Measurements from ENCODE around the gene PEX7.
"Not testable (repeated sequence)": the region's sequence is repeated elsewhere in the genome, so short reads cannot be mapped to it uniquely, and the experiment has no call there.

PEX7 gene

GRCh38 chr6:136822376-136823127 is at the start of gene PEX7:
PEX7 (plus strand) TSS chr6:136822592; CDS start chr6:136822666, 74 bp downstream.
- DNase-seq (ENCODE audit: low spot score): peak; percentile 91

DNA sequence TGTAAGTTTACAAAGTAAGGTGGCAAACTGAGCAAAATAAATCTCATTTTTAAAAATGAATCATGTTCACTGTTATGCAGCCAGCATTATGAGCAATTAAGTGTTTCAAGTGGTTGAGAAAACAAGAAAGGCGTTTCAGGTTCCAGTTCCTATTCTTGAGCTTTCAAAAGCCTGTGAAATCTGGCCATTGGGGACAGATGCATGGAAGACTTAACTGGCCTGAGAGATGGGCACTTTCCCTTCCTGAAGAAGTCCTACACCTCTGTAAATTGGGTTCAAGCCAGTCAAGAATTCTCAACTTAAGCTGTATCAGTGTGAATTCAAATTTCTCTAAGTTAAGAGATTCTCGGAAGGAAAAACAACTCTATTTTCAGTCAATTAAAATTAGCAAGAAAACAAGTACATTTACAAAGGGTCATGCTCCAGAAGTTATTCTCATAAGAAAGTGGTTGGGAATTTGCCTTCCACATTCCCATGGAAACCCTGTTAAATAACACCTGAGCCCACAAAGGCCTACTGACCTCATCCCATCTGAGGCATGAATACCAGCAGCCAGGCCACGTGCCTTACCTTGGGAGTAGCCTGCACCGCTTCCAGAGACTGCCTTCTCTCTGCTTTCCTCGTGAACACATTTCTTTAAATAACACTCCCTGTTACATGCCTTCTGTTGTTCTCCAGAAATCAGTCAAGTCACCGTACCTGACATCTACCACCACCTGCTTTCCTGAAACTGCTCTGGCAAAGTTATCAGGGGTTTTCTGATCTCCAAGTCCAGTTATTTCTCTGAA is 49.5 kb upstream of the PEX7 start:
- DNase-seq (ENCODE audit: low spot score): no peak

- no peak for DNase-seq (ENCODE audit: low spot score)
Measured at GRCh38 chr6:136773473-136773796, 49.0 kb upstream of the PEX7 start.

- no peak for DNase-seq (ENCODE audit: low spot score)
Measured at GRCh38 chr6:136774228-136775041, 48.0 kb upstream of the PEX7 start.

- DNase-seq (ENCODE audit: low spot score): no peak
Measured at GRCh38 chr6:136775081-136775480, 47.3 kb upstream of the PEX7 start.

GRCh38 chr6:136775548-136775947 is 46.8 kb upstream of the PEX7 start:
- no peak for DNase-seq (ENCODE audit: low spot score)

DNA sequence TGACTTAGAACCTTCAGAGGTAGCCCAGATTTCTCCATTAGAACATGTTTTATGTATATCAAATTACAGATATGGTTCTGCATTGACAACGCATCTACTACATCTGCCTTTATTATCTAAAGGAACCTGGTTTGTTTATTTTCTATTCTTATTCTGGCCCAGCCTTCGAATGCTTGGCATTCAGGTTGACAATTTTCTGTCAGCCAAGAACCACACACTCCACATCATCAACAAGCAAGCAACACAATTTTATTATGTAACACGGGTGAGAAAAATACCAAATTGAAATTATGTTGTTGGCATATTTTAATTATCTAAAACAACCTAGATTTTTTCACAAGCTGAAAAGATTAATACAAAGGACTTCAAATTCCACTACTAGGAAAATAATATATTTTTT is 44.7 kb upstream of the PEX7 start:
- no peak for DNase-seq (ENCODE audit: low spot score)

GRCh38 chr6:136779682-136780081 is 42.7 kb upstream of the PEX7 start:
- no peak for DNase-seq (ENCODE audit: low spot score)

DNA sequence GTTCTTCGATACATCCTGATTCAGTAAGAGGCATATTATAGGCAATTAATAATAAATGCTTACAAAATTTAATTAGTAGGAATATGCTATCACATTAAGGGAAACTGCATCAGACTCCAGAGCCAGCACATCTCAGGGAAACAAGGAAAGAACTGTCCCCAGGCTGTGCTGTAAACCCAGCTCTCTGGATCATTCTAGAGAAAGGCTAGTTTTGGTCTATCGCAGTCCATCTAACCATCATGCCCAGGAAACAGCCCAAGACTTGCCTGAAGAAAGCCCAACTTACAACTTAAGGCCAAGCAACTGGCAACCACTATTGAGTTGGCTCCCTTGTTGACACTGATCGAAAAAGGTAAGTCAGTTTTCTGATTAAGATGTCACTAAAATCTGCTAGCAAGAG is 41.4 kb upstream of the PEX7 start:
- no peak for DNase-seq (ENCODE audit: low spot score)

DNA sequence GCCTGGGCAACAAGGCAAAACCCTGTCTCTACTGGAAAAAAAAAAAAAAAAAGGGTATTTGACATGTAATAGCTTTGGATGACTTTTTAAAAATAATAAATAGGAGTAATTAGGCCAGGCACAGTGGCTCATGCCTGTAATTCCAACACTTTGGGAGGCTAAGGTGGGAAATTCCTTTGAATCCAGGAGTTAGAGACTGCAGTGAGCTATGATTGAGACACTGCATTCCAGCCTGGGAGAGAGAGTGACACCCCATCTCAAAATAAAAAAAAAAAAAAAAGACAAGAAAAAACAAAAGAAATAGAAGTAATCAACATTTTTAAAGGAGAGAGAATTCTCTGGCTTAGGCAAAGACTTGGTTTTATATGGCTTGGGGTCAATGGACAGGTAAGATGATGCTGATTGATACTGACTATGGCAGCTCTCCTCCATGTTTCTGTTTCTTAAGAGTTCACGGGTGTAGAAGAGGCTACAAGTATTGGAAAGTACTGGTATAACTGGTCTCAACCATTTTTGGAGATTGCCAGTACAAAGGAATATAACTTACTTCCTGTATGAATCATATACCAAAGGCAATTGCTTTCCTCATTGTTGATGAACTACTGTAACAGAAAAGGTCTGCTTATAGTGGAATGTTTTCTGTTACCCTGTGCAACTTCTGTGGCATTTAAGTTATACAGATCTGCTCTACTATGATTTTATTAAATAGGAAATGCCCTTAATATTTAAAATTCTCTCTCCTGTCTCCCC is 40.2 kb upstream of the PEX7 start:
- DNase-seq (ENCODE audit: low spot score): no peak

- DNase-seq (ENCODE audit: low spot score): no peak
Measured at GRCh38 chr6:136783021-136783420, 39.4 kb upstream of the PEX7 start.

DNA sequence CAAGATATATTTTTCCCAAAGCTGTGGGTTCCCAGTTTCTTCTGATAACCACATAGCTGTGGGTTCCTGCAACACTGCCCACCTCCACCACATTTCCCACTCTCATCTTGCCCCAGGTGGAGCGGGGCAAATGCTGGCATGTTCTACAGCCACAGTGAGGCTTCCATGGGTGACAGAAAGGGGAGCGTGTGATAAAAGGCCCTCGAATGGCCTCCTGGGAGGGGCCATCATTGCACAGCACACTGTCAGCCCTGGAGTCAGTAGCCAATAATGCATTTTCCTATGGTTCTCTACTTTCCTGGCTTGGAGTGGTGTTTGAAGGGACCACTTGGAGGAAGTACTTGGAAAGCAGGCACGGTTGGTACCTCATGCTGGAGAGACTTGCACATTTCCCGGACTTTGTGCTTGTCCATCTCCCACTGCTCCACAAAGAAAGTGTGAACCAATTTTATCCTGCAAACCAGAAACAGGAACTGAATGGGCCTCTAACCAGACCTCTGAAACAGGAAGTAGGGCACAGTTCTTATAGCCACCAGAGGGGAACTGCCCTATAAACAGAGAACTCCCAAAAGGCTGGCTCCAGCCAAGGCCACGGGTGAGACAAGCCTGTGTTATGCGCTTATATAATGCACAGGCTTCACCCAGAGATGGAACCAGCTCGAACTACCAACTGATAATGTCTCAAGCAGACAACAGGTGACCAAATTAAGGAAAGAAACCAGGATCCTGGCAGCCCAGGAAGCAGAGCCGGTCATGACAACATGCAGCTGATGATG is 38.7 kb upstream of the PEX7 start:
- no peak for DNase-seq (ENCODE audit: low spot score)

- no peak for DNase-seq (ENCODE audit: low spot score)
Measured at GRCh38 chr6:136784271-136784664, 38.1 kb upstream of the PEX7 start.

DNA sequence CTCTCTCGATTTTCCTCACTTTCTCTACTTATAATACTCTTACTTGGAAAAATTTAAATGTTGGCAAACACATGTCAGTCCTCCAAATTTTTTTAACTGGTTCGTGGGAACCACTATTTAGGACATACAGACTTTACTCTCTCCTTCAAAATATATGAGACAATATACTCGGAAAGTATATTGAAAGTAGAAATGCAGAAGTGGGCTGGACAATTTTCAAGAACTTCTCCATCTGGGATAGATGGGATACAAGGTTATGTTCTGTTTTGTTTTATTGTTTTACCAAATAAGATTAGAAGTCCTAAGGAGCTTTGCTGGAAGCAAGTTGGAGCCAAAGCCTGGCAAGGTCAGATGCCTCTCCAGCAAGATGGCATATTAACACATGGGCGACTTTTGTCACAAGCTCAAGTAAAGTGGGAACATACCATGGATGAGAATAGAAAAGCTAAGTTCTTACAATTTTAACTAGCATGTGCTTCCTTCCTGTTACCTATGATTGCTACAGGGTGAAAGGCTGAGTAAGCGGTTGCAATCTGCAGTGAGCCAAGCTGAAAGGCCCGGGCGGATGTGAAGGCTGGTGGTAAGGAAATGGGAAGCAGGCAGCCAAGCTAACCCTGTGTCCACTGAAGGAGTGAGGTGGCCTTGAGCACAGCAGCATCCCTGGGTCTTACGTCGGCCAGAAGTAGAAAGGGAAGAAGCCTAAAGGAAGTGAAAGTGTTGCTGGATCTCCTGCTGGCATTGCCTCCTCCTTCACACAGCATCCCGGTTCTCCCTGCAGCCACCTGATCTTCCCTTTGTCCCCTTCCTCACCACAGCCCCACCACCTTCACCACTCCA is 37.3 kb upstream of the PEX7 start:
- DNase-seq (ENCODE audit: low spot score): no peak

GRCh38 chr6:136786658-136787057 is 35.7 kb upstream of the PEX7 start:
- DNase-seq (ENCODE audit: low spot score): no peak

DNA sequence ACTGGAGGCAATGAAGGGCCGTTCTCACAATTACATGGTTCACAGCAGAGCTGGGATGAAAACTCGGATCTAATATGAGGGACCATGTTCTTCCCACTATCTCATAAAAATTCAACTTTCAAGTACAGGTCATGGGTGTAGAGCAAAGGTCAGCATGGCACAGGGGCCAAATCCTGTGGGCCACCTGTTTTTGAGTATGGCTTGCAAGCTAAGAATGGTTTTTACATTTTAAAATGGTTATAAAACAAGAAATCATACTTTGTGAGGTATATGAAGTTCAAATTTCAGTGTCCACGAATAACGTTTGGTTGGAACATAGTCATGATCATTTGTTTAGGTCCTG is 34.7 kb upstream of the PEX7 start:
- DNase-seq (ENCODE audit: low spot score): no peak

GRCh38 chr6:136788069-136788902 is 34.1 kb upstream of the PEX7 start:
- no peak for DNase-seq (ENCODE audit: low spot score)

- DNase-seq (ENCODE audit: low spot score): not testable (repeated sequence)
Measured at GRCh38 chr6:136789440-136789839, 33.0 kb upstream of the PEX7 start.
